Tibial artery (tissue), 4 donors: ENCODE data around the gene FIZ1.

ENCODE experiments used
- DNase-seq, 2 donors: peaks; one replicate each; pipeline ENCODE4 v3.0.0-alpha.2; 2019
- H3K27ac ChIP-seq, 2 donors: fragments of 200-600 bp; sonication (generic) in 1 of 2; 1 replicate in 1 of 2; 2 replicates in 1 of 2; pipeline ENCODE4 v1.5.1; 2018 to 2019; ENCODE audit warnings: mild to moderate bottlenecking in 1 of 2
- H3K27me3 ChIP-seq, 2 donors: fragments of 200-600 bp; sonication (generic) in 1 of 2; one replicate each; pipeline versions ENCODE4 v1.5.1 to v1.6.0; 2016 to 2019
- H3K36me3 ChIP-seq, 3 donors: fragments of 200-600 bp; sonication (generic) in 2 of 3; one replicate each; pipeline ENCODE4 v1.5.1; 2016 to 2019; ENCODE audit warnings: mild to moderate bottlenecking in 2 of 3
- H3K4me1 ChIP-seq, 4 donors: fragments of 200-600 bp; sonication (generic) in 2 of 4; 1 replicate in 3 of 4; 2 replicates in 1 of 4; pipeline ENCODE4 v1.5.1; 2016 to 2019
- H3K4me3 ChIP-seq, 2 donors: fragments of 200-600 bp; sonication (generic) in 1 of 2; 1 replicate in 1 of 2; 2 replicates in 1 of 2; pipeline ENCODE4 v1.5.1; 2018 to 2019; ENCODE audit warnings: mild to moderate bottlenecking in 2 of 2
- H3K9me3 ChIP-seq, 3 donors: fragments of 200-600 bp; sonication (generic) in 1 of 3; one replicate each; pipeline ENCODE4 v1.5.1; 2016 to 2019
- CTCF ChIP-seq, 2 experiments: fragments of 200-600 bp in 1 of 2; fragments of 450-650 bp in 1 of 2; IDR thresholded peaks; one replicate each; pipeline ENCODE4 v1.5.1; 2017 to 2019; ENCODE audit warnings: antibody characterized with exemption in 2 of 2, mild to moderate bottlenecking in 1 of 2, moderate library complexity in 1 of 2
- intact Hi-C: fragments of 100-400 bp; cut with DNase I; formaldehyde crosslinking; loops from one replicate; pipeline ENCODE4 v1.15.0; 2023; ENCODE audit warnings: low total_unique reads

Gene FIZ1

DNA sequence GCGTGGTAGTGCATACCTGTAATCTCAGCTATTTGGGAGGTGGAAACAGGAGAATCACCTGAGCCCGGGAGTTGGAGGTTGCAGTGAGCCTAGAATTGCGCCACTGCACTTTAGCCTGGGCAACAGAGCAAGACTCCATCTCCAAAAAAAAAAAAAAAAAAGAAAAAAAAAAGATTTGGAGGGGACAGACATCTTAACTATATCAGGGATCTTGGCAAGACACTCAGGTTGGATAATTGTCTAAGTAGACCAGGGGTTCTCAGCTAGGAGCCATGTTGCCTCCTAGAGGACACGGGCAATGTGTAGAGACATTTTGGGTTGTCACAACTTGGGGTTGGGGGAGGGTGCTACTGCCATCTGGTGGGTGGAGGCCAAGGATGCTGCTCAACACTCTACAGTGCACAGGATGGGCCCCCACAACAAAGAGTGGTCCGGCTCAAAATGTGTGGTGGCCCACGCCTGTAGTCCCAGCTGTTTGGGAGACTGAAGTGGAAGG lies 39.6 kb upstream of the FIZ1 start:
- no peaks in the 10 kb centered on the region for H3K27me3 ChIP-seq
- no peak overlapping the region for H3K27ac ChIP-seq
- H3K4me3 ChIP-seq = no peak overlapping the region
- H3K4me1 ChIP-seq = peaks cover 5 to 81% (median 67%) of the 10 kb centered on the region in 4 donors
- DNase-seq = no peak
- H3K36me3 ChIP-seq = peaks cover 0 to 6% (median 0%) of the 10 kb centered on the region in 3 donors
- TF ChIP-seq CTCF (IDR thresholded peaks at IDR 0.05) = peak in 1 of 2 experiments; percentile 21
- no peaks in the 10 kb centered on the region for H3K9me3 ChIP-seq
- intact Hi-C loops = loop anchor here (10.0 kb wide), 1 partner anchor 234 kb away; the partner anchor contains the start of gene UBE2S

GRCh38 chr19:55637534-55637933 lies 38.2 kb upstream of the FIZ1 start:
- intact Hi-C loops = loop anchor here (10.0 kb wide), 1 partner anchor 233 kb away; the partner anchor contains the start of gene UBE2S

GRCh38 chr19:55636723-55637122 lies 37.4 kb upstream of the FIZ1 start:
- H3K4me1 ChIP-seq = peaks cover 5 to 60% (median 51%) of the 10 kb centered on the region in 4 donors
- H3K27ac ChIP-seq = peak overlapping the region in 1 of 2 donors; percentile 100
- intact Hi-C loops = loop anchor here (10.0 kb wide), 1 partner anchor 232 kb away; the partner anchor contains the start of gene UBE2S
- H3K27me3 ChIP-seq = no peaks in the 10 kb centered on the region
- TF ChIP-seq CTCF (IDR thresholded peaks at IDR 0.05) = no peak
- no peaks in the 10 kb centered on the region for H3K9me3 ChIP-seq
- peaks cover 0 to 6% (median 0%) of the 10 kb centered on the region in 3 donors for H3K36me3 ChIP-seq
- peak overlapping the region in 1 of 2 donors; percentile 95 for H3K4me3 ChIP-seq
- no peak for DNase-seq

More at GRCh38 chr19:55637534-55637933, 38.2 kb upstream of the FIZ1 start:
- H3K36me3 ChIP-seq = peaks cover 0 to 6% (median 0%) of the 10 kb centered on the region in 3 donors
- H3K4me3 ChIP-seq = no peak overlapping the region
- H3K4me1 ChIP-seq = peaks cover 5 to 68% (median 59%) of the 10 kb centered on the region in 4 donors
- no peaks in the 10 kb centered on the region for H3K9me3 ChIP-seq
- TF ChIP-seq CTCF (IDR thresholded peaks at IDR 0.05) = no peak
- no peak overlapping the region for H3K27ac ChIP-seq
- H3K27me3 ChIP-seq = no peaks in the 10 kb centered on the region
- DNase-seq = no peak

DNA sequence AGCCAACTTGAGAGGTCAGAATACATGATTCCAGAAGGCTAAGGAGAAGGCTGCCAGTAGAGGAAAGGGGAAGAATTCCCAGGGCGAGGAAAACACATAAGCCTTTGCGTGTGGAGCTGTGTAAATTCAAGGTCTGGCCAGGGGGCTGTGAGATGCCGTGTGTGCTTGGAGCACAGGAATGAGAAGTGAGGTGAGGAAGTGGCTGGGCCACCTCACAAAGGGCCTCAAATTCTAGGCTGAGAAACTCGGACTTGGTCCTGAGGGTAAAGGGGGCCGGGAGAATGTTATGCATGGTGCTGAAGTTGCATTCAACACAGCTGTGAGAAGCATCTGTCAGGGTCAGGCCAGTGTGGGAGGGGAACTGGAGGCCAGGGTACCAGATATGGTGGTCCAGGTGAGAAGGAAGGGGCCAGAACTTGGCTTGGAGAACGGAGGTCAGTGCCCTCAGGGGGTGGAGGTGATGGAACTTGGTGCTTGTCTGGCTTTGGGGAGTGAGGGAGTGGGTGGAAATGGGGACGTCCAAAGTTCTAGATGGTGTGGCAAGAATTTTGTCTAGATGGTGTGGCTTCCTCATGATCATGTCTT lies 36.6 kb upstream of the FIZ1 start:
- Histone ChIP-seq H3K27me3 (no peaks in the 10 kb centered on the region), H3K27ac (peak overlapping the region; percentile 99 to 100), H3K9me3 (no peaks in the 10 kb centered on the region), H3K36me3 (peaks cover 0 to 6% (median 0%) of the 10 kb centered on the region in 3 donors), H3K4me1 (peaks cover 5 to 56% (median 47%) of the 10 kb centered on the region in 4 donors), H3K4me3 (peak overlapping the region; percentile 95 to 99)
- no peak for TF ChIP-seq CTCF (IDR thresholded peaks at IDR 0.05)
- intact Hi-C loops = loop anchor here (10.0 kb wide), 1 partner anchor 231 kb away; the partner anchor contains the start of gene UBE2S
- no peak for DNase-seq

- intact Hi-C loops = loop anchor here (10.0 kb wide), 1 partner anchor 231 kb away; the partner anchor contains the start of gene UBE2S
- H3K4me3 ChIP-seq = peak overlapping the region; percentile 95 to 99
- no peak for DNase-seq
- H3K27me3 ChIP-seq = no peaks in the 10 kb centered on the region
- no peak for TF ChIP-seq CTCF (IDR thresholded peaks at IDR 0.05)
- peaks cover 5 to 53% (median 44%) of the 10 kb centered on the region in 4 donors for H3K4me1 ChIP-seq
- peaks cover 0 to 6% (median 0%) of the 10 kb centered on the region in 3 donors for H3K36me3 ChIP-seq
- H3K27ac ChIP-seq = peak overlapping the region; percentile 99 to 100
- no peaks in the 10 kb centered on the region for H3K9me3 ChIP-seq
Measured at GRCh38 chr19:55635334-55635717, 36.0 kb upstream of the FIZ1 start.
